HepG2 (cell line): ENCODE measurements around the gene KRTAP10-2. TPM values are rescaled to one million over a fixed set of nuclear protein-coding genes. Genes with fewer than 3 reads are reported as not detected.

Experiments used
- BCL6 ChIP-seq: IDR thresholded peaks from 2 replicates; pipeline ENCODE4 v1.6.1; 2016; ENCODE audit warnings: missing genetic modification reagents, missing compliant biosample characterization
- CEBPG ChIP-seq: IDR thresholded peaks from 2 replicates; pipeline ENCODE4 v1.6.1; 2016
- DPF2 ChIP-seq: sonication (generic); formaldehyde crosslinking; IDR thresholded peaks from 2 replicates; pipeline ENCODE4 v1.4.0; 2020; ENCODE audit warnings: mild to moderate bottlenecking, low read depth, missing genetic modification reagents, borderline replicate concordance
- GFI1 ChIP-seq: sonication (generic); formaldehyde crosslinking; IDR thresholded peaks from 2 replicates; pipeline ENCODE4 v1.5.0; 2020; ENCODE audit warnings: missing genetic modification reagents, mild to moderate bottlenecking, borderline replicate concordance
- KDM3A ChIP-seq: IDR thresholded peaks from 2 replicates; pipeline ENCODE4 v1.6.1; 2018; ENCODE audit warnings: low read depth, missing compliant biosample characterization
- RORA ChIP-seq: sonication (generic); formaldehyde crosslinking; IDR thresholded peaks from 2 replicates; pipeline ENCODE4 v1.5.0; 2020; ENCODE audit warnings: mild to moderate bottlenecking, missing genetic modification reagents, moderate library complexity
- SRF ChIP-seq: IDR thresholded peaks from 2 replicates; pipeline ENCODE4 v1.6.1; 2011; ENCODE audit warnings: mild to moderate bottlenecking, low read depth, low read length, moderate library complexity
- SRY ChIP-seq: sonication (generic); formaldehyde crosslinking; IDR thresholded peaks from 2 replicates; pipeline ENCODE4 v1.8.0; 2022; ENCODE audit warnings: mild to moderate bottlenecking, missing genetic modification reagents
- ZBTB34 ChIP-seq: sonication (generic); formaldehyde crosslinking; IDR thresholded peaks from 2 replicates; pipeline ENCODE4 v1.8.0; 2022; ENCODE audit warnings: mild to moderate bottlenecking, missing genetic modification reagents
- ZNF225 ChIP-seq: sonication (generic); formaldehyde crosslinking; IDR thresholded peaks from 2 replicates; pipeline ENCODE4 v1.4.0; 2020; ENCODE audit warnings: mild to moderate bottlenecking, missing genetic modification reagents
- ZNF230 ChIP-seq: sonication (generic); formaldehyde crosslinking; IDR thresholded peaks from 2 replicates; pipeline ENCODE4 v1.4.0; 2020; ENCODE audit warnings: mild to moderate bottlenecking, missing genetic modification reagents
- ZNF552 ChIP-seq: sonication (generic); formaldehyde crosslinking; IDR thresholded peaks from 2 replicates; pipeline ENCODE4 v1.9.0; 2022; ENCODE audit warnings: missing genetic modification reagents, mild to moderate bottlenecking, borderline replicate concordance
- ZNF775 ChIP-seq: sonication (generic); formaldehyde crosslinking; IDR thresholded peaks from 2 replicates; pipeline ENCODE4 v1.4.0; 2020; ENCODE audit warnings: missing genetic modification reagents, mild to moderate bottlenecking, moderate library complexity, borderline replicate concordance
- ZNF83 ChIP-seq: sonication (generic); formaldehyde crosslinking; IDR thresholded peaks from 2 replicates; pipeline ENCODE4 v1.4.0; 2020; ENCODE audit warnings: missing genetic modification reagents, mild to moderate bottlenecking, borderline replicate concordance
- ZNF878 ChIP-seq: sonication (generic); formaldehyde crosslinking; IDR thresholded peaks from 2 replicates; pipeline ENCODE4 v1.8.1; 2023; ENCODE audit warnings: mild to moderate bottlenecking, missing genetic modification reagents, moderate library complexity
- ZSCAN31 ChIP-seq: sonication (generic); formaldehyde crosslinking; IDR thresholded peaks from 2 replicates; pipeline ENCODE4 v1.5.0; 2020; ENCODE audit warnings: low read depth, mild to moderate bottlenecking, missing genetic modification reagents
- polyA plus RNA-seq, 8 experiments: library from polyadenylated mRNA; depleted of rRNA in 3 of 8; stranded (reverse) in 7 of 8; unstranded in 1 of 8; fragments of >200 nt; fragmentation: Illumina TruSeq in 4 of 8; extraction: Trizol in 4 of 8; gene quantifications; 2 replicates each; pipeline versions ENCODE4 v1.2.1 to v1.2.3, GENCODE V29; 2011 to 2016; ENCODE audit warnings: low read depth in 4 of 8, missing spikeins in 1 of 8, mixed read lengths in 1 of 8; ENCODE audit not compliant: insufficient read depth in 1 of 8
- total RNA-seq, 5 experiments: library from RNA; depleted of rRNA; stranded (reverse); fragments of >200 nt; fragmentation: Illumina TruSeq; extraction: Trizol; gene quantifications; 2 replicates each; pipeline ENCODE4 v1.2.3, GENCODE V29; 2016; ENCODE audit warnings: low read depth in 1 of 5
- TF ChIP-seq, protein P1 (sequence below): sonication (generic); formaldehyde crosslinking; IDR thresholded peaks from 2 replicates; pipeline ENCODE4 v1.8.1; 2023; ENCODE audit warnings: mild to moderate bottlenecking, missing genetic modification reagents
- TF ChIP-seq, protein P2 (sequence below): sonication (generic); formaldehyde crosslinking; IDR thresholded peaks from 2 replicates; pipeline ENCODE4 v1.4.0; 2020; ENCODE audit warnings: mild to moderate bottlenecking, missing genetic modification reagents
- TF ChIP-seq, protein P3 (sequence below): sonication (generic); formaldehyde crosslinking; IDR thresholded peaks from 2 replicates; pipeline ENCODE4; 2020; ENCODE audit warnings: missing genetic modification reagents, mild to moderate bottlenecking, borderline replicate concordance
- TF ChIP-seq, protein P4 (sequence below): sonication (generic); formaldehyde crosslinking; IDR thresholded peaks from 2 replicates; pipeline ENCODE4 v1.8.1; 2023; ENCODE audit warnings: mild to moderate bottlenecking, inconsistent platforms, moderate library complexity, missing genetic modification reagents, borderline replicate concordance

The KRTAP10-2 gene
- total and polyA plus RNA-seq, 2 of the 13 experiments (the other 11 are each of a cell fraction or from before 2014, with no cell fraction given): not detected

GRCh38 chr21:44506279-44507255, 44.7 kb downstream of the KRTAP10-2 start (continued):
- TF ChIP-seq DPF2 (no peak), ZNF225 (CRISPR knock-in tag) (no peak), ZSCAN31 (no peak; the same call in 1 of the 2 replicates), ZBTB34 (CRISPR knock-in tag) (no peak), SRF (no peak), RORA (no peak), ZNF83 (CRISPR knock-in tag) (no peak), CEBPG (CRISPR knock-in tag) (no peak), GFI1 (CRISPR knock-in tag) (0 out of 2 replicates have a peak, but pooled peaks have one; percentile 33), SRY (CRISPR knock-in tag) (no peak), BCL6 (CRISPR knock-in tag) (no peak; the same call in 1 of the 2 replicates), ZNF230 (no peak), ZNF552 (no peak), KDM3A (CRISPR knock-in tag) (no peak), ZNF878 (CRISPR knock-in tag) (no peak), ZNF775 (CRISPR knock-in tag) (no peak)
- TF ChIP-seq, protein P1, sequence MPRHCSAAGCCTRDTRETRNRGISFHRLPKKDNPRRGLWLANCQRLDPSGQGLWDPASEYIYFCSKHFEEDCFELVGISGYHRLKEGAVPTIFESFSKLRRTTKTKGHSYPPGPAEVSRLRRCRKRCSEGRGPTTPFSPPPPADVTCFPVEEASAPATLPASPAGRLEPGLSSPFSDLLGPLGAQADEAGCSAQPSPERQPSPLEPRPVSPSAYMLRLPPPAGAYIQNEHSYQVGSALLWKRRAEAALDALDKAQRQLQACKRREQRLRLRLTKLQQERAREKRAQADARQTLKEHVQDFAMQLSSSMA (CRISPR knock-in tag): no peak
- TF ChIP-seq, protein P2, sequence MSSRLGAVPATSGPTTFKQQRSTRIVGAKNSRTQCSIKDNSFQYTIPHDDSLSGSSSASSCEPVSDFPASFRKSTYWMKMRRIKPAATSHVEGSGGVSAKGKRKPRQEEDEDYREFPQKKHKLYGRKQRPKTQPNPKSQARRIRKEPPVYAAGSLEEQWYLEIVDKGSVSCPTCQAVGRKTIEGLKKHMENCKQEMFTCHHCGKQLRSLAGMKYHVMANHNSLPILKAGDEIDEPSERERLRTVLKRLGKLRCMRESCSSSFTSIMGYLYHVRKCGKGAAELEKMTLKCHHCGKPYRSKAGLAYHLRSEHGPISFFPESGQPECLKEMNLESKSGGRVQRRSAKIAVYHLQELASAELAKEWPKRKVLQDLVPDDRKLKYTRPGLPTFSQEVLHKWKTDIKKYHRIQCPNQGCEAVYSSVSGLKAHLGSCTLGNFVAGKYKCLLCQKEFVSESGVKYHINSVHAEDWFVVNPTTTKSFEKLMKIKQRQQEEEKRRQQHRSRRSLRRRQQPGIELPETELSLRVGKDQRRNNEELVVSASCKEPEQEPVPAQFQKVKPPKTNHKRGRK (CRISPR knock-in tag): no peak
- TF ChIP-seq, protein P3, sequence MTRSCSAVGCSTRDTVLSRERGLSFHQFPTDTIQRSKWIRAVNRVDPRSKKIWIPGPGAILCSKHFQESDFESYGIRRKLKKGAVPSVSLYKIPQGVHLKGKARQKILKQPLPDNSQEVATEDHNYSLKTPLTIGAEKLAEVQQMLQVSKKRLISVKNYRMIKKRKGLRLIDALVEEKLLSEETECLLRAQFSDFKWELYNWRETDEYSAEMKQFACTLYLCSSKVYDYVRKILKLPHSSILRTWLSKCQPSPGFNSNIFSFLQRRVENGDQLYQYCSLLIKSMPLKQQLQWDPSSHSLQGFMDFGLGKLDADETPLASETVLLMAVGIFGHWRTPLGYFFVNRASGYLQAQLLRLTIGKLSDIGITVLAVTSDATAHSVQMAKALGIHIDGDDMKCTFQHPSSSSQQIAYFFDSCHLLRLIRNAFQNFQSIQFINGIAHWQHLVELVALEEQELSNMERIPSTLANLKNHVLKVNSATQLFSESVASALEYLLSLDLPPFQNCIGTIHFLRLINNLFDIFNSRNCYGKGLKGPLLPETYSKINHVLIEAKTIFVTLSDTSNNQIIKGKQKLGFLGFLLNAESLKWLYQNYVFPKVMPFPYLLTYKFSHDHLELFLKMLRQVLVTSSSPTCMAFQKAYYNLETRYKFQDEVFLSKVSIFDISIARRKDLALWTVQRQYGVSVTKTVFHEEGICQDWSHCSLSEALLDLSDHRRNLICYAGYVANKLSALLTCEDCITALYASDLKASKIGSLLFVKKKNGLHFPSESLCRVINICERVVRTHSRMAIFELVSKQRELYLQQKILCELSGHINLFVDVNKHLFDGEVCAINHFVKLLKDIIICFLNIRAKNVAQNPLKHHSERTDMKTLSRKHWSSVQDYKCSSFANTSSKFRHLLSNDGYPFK: peak; percentile 71
- TF ChIP-seq, protein P4, sequence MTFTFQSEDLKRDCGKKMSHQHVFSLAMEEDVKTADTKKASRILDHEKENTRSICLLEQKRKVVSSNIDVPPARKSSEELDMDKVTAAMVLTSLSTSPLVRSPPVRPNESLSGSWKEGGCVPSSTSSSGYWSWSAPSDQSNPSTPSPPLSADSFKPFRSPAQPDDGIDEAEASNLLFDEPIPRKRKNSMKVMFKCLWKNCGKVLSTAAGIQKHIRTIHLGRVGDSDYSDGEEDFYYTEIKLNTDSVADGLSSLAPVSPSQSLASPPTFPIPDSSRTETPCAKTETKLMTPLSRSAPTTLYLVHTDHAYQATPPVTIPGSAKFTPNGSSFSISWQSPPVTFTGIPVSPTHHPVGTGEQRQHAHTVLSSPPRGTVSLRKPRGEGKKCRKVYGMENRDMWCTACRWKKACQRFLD (CRISPR knock-in tag): no peak
